Transverse colon (tissue), 4 donors: ENCODE measurements around the gene CACNA2D4. TPM values are rescaled to one million over a fixed set of nuclear protein-coding genes. Genes with fewer than 3 reads are reported as not detected.
A peak's percentile ranks its signal among the peaks of the same experiment; 100 is the strongest.

ENCODE experiments used
- DNase-seq: peaks from one replicate; pipeline ENCODE4 v3.0.0-alpha.2; 2019
- H3K27ac ChIP-seq, 4 donors: fragments of 200-600 bp; sonication (generic); 2 replicates each; pipeline ENCODE4 v1.5.1; 2016 to 2018; ENCODE audit warnings: inconsistent platforms in 4 of 4
- H3K27me3 ChIP-seq: fragments of 200-600 bp; sonication (generic); 2 replicates; pipeline ENCODE4 v1.5.1; 2017; ENCODE audit warnings: inconsistent platforms
- H3K36me3 ChIP-seq, 4 donors: fragments of 200-600 bp; sonication (generic); 2 replicates each; pipeline ENCODE4 v1.5.1; 2017 to 2019; ENCODE audit warnings: inconsistent platforms in 4 of 4
- H3K4me1 ChIP-seq, 4 donors: fragments of 200-600 bp; sonication (generic); 2 replicates each; pipeline ENCODE4 v1.5.1; 2017 to 2020; ENCODE audit warnings: inconsistent platforms in 4 of 4
- H3K4me3 ChIP-seq, 4 donors: fragments of 200-600 bp; sonication (generic); 1 replicate in 1 of 4; 2 replicates in 3 of 4; pipeline versions ENCODE4 v1.5.1 to v1.6.1; 2017 to 2019; ENCODE audit warnings: inconsistent platforms in 4 of 4
- H3K9me3 ChIP-seq, 2 donors: fragments of 200-600 bp; sonication (generic); 2 replicates each; pipeline ENCODE4 v1.5.1; 2017 to 2019; ENCODE audit warnings: inconsistent platforms in 2 of 2
- EP300 ChIP-seq: sonication (generic); formaldehyde crosslinking; IDR thresholded peaks from one replicate; pipeline ENCODE4 v1.6.1; 2017; ENCODE audit warnings: antibody characterized with exemption, low read depth
- POLR2A ChIP-seq: fragments of 450-650 bp; IDR thresholded peaks from one replicate; pipeline ENCODE4 v1.6.1; 2016; ENCODE audit warnings: antibody characterized with exemption, mild to moderate bottlenecking, moderate library complexity
- POLR2AphosphoS5 ChIP-seq, 3 donors: sonication (generic); formaldehyde crosslinking; IDR thresholded peaks; one replicate each; pipeline ENCODE4 v1.6.1; 2016; ENCODE audit warnings: antibody characterized with exemption in 3 of 3
- WGBS, 2 donors: methylation state at CpG; one replicate each; pipeline ENCODE4 v1.1.5; 2018; ENCODE audit warnings: low coverage in 1 of 2; 5-methylcytosine and 5-hydroxymethylcytosine counted together
- in situ Hi-C, 4 donors: fragments of 200-750 bp; cut with MboI; loops; one replicate each; pipeline versions ENCODE4 v1.15.0 to v1.15.1; 2017; ENCODE audit warnings: low sequenced_read_pairs in 3 of 4, low pct_ligation_motif_present in 1 of 4, low pct_unique_long_range_greater_than_20kb in 1 of 4
- intact Hi-C: fragments of 100-400 bp; cut with DNase I; formaldehyde crosslinking; loops from one replicate; pipeline ENCODE4 v1.15.1; 2023; ENCODE audit warnings: low total_unique reads
- total RNA-seq, 4 donors: library from RNA; depleted of rRNA; stranded (reverse); fragments of >200 nt; gene quantifications; one replicate each; pipeline ENCODE4 v1.1.0, GENCODE V29; 2016
- TF ChIP-seq, protein P1 (sequence below), 5 experiments: fragments of 200-600 bp in 3 of 5; fragments of 450-650 bp in 2 of 5; sonication (generic) in 3 of 5; IDR thresholded peaks; 1 replicate in 2 of 5; 2 replicates in 3 of 5; pipeline ENCODE4 v1.5.1; 2016 to 2017; ENCODE audit warnings: antibody characterized with exemption in 5 of 5, inconsistent platforms in 3 of 5, mild to moderate bottlenecking in 2 of 5, moderate library complexity in 1 of 5

The CACNA2D4 gene
- total RNA-seq, 4 donors from 2014 or later: 6.5 to 22.8 (median 7.2) TPM; not detected in 1

DNA sequence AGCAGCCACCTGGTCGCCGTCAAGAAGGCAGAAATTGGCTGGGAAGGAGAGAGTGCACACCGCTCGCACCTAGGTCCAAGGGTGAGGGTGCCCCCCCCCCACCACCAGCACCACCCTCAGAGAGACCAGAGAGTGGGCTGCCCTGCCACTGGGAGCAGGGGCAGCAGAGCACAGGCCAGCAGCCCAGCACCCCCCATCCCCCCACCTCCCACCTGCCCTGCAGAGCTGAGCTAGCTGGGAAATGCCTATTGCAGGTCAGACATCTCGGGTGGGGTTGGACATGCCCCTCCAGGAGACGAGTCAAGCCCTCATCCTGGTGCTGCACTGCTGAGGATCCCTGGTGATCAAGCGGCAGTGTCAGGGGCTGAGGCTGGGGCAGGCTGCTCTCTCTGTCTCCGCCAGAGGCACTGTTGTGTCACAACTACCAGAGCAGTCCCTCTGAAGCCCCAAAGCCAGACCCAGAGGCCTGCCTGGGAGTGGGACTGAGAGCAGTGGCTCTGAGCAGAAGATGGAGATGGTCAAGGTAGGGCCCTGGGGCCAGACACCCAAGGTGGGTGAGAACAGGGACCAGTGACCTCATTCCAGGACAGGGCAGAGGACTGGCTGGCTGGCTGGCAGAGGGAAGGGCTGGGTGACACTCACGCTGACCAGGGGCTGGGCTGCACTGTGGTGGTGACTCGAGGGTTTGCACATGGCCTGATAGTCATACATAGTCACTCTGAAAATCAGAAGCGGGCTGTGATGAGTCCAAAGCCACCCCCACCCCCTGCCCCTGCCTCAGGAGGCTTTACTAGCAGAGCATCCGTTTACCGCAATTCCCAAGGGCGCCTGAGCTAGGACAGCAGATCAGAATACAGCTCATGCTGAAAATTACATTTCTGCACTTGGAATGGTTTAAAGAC is 117.8 kb downstream of the CACNA2D4 start:
- no peak for TF ChIP-seq POLR2A
- no peak for TF ChIP-seq EP300
- TF ChIP-seq, protein P1, sequence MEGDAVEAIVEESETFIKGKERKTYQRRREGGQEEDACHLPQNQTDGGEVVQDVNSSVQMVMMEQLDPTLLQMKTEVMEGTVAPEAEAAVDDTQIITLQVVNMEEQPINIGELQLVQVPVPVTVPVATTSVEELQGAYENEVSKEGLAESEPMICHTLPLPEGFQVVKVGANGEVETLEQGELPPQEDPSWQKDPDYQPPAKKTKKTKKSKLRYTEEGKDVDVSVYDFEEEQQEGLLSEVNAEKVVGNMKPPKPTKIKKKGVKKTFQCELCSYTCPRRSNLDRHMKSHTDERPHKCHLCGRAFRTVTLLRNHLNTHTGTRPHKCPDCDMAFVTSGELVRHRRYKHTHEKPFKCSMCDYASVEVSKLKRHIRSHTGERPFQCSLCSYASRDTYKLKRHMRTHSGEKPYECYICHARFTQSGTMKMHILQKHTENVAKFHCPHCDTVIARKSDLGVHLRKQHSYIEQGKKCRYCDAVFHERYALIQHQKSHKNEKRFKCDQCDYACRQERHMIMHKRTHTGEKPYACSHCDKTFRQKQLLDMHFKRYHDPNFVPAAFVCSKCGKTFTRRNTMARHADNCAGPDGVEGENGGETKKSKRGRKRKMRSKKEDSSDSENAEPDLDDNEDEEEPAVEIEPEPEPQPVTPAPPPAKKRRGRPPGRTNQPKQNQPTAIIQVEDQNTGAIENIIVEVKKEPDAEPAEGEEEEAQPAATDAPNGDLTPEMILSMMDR (IDR thresholded peaks at IDR 0.05): peak in 3 of 5 experiments; percentile 38 to 67 (median 60)
- TF ChIP-seq POLR2AphosphoS5 (IDR thresholded peaks at IDR 0.05): no peak
- Histone ChIP-seq H3K9me3 (no peaks in the 10 kb centered on the region), H3K36me3 (no peaks in the 10 kb centered on the region), H3K27ac (no peak overlapping the region), H3K4me3 (no peak overlapping the region), H3K27me3 (no peaks in the 10 kb centered on the region), H3K4me1 (peaks cover 2 to 19% (median 11%) of the 10 kb centered on the region in 4 donors)
- peak; percentile 47 for DNase-seq
- in situ Hi-C loops (loop anchor here in 3 of 4 donors (10.0 to 25.0 kb wide), 2 partner anchors 134 to 237 kb away; no protein-coding TSS in a partner anchor), intact Hi-C loops (no loop called here)
- 77% methylated on average over 11 of the region's 14 CpGs; no CpG with 5 or more reads in 1 of the 2 donors for WGBS, 2 donors

- Histone ChIP-seq H3K27ac (no peak overlapping the region), H3K9me3 (no peaks in the 10 kb centered on the region), H3K4me3 (no peak overlapping the region), H3K27me3 (no peaks in the 10 kb centered on the region), H3K36me3 (no peaks in the 10 kb centered on the region), H3K4me1 (peaks cover 9 to 25% (median 17%) of the 10 kb centered on the region in 4 donors)
- intact Hi-C loops: loop anchor here (5.0 to 10.0 kb wide), 2 partner anchors 232 to 785 kb away; no protein-coding TSS in a partner anchor
- in situ Hi-C loops: loop anchor here in 3 of 4 donors (10.0 to 25.0 kb wide), 2 partner anchors 135 to 237 kb away; no protein-coding TSS in a partner anchor
- TF ChIP-seq, protein P1 (IDR thresholded peaks at IDR 0.05): no peak
- TF ChIP-seq POLR2AphosphoS5 (IDR thresholded peaks at IDR 0.05) (no peak), EP300 (no peak), POLR2A (no peak)
- 83% methylated on average over 12 of the region's 12 CpGs; no CpG with 5 or more reads in 1 of the 2 donors for WGBS, 2 donors
- no peak for DNase-seq
These were observed 118.5 kb downstream of the CACNA2D4 start for GRCh38 chr12:1799882-1800400.

- in situ Hi-C loops: loop anchor here in 1 of 4 donors (10.0 kb wide), 1 partner anchor 136 kb away; no protein-coding TSS in a partner anchor
- no peak overlapping the region for H3K27ac ChIP-seq
- H3K4me1 ChIP-seq: peaks cover 10 to 25% (median 16%) of the 10 kb centered on the region in 4 donors
- intact Hi-C loops: loop anchor here (5.0 to 10.0 kb wide), 2 partner anchors 233 to 786 kb away; no protein-coding TSS in a partner anchor
- no peaks in the 10 kb centered on the region for H3K27me3 ChIP-seq
- no peaks in the 10 kb centered on the region for H3K9me3 ChIP-seq
- WGBS, 2 donors: 94% methylated on average over 15 of the region's 21 CpGs; no CpG with 5 or more reads in 1 of the 2 donors
- DNase-seq: no peak
- no peaks in the 10 kb centered on the region for H3K36me3 ChIP-seq
- H3K4me3 ChIP-seq: no peak overlapping the region
- TF ChIP-seq, protein P1 (IDR thresholded peaks at IDR 0.05): no peak
- TF ChIP-seq EP300 (no peak), POLR2A (no peak), POLR2AphosphoS5 (IDR thresholded peaks at IDR 0.05) (no peak)
These were observed 119.2 kb downstream of the CACNA2D4 start for GRCh38 chr12:1799051-1799881.
